GM18858 (cell line): ENCODE data around the gene SSC5D.
A peak's percentile ranks its signal among the peaks of the same experiment; 100 is the strongest.

Experiments used
- ATAC-seq: cut with Tn5 transposase; IDR thresholded peaks from one replicate; pipeline ENCODE4 v1.9.1; 2021; ENCODE audit not compliant: unreplicated experiment

The SSC5D gene

DNA sequence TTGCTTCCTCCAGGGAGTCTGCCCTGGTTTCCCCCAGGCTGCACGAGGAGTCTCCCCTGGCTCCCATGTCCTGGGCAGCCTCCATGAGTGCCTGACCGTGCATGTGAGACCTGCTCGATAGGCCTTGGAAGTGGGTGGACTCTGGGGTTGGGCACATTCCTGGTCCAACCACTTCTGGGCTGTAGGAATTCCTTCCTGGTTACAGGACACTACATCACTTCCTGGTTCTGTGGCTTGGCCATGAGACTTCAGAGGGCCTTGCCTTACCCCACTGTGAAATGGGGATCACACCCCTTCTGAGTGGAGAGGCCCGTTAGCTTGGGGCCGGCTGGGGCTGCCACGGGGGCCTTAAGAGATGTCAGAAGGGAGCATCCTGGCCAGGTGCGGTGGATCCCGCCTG lies 15.8 kb upstream of the SSC5D start:
- no peak for ATAC-seq

- ATAC-seq, result no peak
Measured at GRCh38 chr19:55473225-55474012, 14.8 kb upstream of the SSC5D start.

- no peak for ATAC-seq
Measured at GRCh38 chr19:55474269-55475265, 13.7 kb upstream of the SSC5D start.

DNA sequence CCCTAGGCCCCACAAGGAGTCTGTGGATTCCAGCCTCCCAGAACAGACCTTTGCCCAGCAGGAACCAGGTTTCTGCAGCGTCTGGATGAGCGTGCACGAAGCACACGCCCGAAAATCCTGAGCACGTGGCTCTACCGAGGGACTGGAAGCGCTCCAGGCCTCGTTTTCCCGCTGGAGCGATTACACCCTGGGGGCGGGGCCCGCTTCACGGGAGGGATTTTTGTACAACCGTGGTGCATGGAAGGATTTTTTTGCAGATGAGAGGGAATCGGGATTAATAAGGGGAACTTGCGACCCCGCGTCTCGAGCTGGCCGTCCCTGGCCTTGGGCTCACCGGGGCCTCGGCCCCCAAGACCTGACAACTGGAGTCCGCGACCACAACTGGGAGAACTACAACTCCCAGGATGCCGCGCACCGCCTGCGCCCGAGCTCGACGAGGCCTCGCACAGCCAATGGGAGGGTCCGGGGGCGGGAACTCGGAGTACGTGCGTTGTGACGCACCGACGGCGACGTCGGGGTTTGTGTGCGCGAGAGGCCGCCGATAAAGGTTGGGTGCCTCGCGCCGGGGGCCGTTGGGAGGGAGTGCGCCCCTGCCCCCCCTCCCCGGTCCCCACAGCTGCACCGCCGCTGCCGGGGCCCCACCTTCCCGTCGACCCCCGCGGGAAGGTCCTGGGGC lies 12.0 kb upstream of the SSC5D start, which contains the start of gene ZNF628:
ZNF628 (plus strand) TSS at position 518 of the 676 bp plus-strand sequence. CDS start 3,294 bp downstream, outside the sequence.
- ATAC-seq, result peak; percentile 80

- no peak for ATAC-seq
Measured at GRCh38 chr19:55477905-55478304, 10.3 kb upstream of the SSC5D start.

- ATAC-seq, result no peak
Measured at GRCh38 chr19:55478364-55478763, 9.9 kb upstream of the SSC5D start.

DNA sequence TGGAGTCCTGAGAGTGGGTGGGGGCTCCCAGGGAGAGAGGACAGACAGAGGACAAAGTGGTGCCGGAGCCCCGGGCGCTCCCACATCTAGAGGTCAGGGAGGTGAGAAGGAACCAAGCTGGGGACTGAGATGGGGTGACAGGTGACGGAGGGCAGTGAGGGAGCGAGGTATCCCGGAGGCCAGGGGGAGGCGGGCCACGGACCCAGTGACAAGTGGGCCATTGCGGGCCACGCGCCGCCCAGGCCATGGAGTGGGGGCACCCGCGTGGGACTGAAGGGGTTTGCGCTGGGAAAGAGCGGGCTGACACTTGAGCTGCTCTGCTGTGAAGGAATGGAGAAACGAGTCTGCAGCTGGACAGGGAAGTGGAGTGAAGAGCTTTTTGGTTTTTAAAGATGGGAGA lies 9.2 kb upstream of the SSC5D start:
- ATAC-seq, result no peak

GRCh38 chr19:55479451-55480230 lies 8.6 kb upstream of the SSC5D start:
- no peak for ATAC-seq

DNA sequence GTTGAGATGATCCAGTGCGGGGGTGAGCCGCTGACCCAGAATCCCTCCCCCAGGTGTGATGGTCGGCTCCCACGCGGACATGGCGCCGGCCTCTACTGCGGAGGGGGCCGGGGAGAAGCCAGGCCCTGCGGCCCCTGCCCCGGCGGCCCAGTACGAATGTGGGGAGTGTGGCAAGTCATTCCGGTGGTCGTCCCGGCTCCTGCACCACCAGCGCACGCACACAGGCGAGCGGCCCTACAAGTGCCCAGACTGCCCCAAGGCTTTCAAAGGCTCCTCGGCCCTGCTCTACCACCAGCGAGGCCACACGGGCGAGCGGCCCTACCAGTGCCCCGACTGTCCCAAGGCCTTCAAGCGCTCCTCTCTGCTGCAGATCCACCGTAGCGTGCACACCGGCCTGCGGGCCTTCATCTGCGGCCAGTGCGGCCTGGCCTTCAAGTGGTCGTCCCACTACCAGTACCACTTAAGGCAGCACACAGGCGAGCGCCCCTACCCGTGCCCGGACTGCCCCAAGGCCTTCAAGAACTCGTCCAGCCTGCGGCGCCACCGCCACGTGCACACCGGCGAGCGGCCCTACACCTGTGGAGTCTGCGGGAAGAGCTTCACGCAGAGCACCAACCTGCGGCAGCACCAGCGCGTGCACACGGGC lies 7.0 kb upstream of the SSC5D start:
- no peak for ATAC-seq

DNA sequence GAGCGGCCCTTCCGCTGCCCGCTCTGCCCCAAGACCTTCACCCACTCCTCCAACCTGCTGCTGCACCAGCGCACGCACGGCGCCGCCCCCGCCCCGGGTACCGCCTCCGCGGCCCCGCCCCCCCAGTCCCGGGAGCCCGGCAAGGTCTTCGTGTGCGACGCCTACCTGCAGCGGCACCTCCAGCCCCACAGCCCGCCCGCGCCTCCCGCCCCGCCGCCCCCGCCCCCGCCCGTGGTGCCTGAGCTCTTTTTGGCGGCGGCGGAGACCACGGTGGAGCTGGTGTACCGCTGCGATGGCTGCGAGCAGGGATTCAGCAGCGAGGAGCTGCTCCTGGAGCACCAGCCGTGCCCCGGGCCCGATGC lies 6.5 kb upstream of the SSC5D start:
- ATAC-seq, result no peak

- ATAC-seq, result no peak
Measured at GRCh38 chr19:55482156-55482961, 5.9 kb upstream of the SSC5D start.

DNA sequence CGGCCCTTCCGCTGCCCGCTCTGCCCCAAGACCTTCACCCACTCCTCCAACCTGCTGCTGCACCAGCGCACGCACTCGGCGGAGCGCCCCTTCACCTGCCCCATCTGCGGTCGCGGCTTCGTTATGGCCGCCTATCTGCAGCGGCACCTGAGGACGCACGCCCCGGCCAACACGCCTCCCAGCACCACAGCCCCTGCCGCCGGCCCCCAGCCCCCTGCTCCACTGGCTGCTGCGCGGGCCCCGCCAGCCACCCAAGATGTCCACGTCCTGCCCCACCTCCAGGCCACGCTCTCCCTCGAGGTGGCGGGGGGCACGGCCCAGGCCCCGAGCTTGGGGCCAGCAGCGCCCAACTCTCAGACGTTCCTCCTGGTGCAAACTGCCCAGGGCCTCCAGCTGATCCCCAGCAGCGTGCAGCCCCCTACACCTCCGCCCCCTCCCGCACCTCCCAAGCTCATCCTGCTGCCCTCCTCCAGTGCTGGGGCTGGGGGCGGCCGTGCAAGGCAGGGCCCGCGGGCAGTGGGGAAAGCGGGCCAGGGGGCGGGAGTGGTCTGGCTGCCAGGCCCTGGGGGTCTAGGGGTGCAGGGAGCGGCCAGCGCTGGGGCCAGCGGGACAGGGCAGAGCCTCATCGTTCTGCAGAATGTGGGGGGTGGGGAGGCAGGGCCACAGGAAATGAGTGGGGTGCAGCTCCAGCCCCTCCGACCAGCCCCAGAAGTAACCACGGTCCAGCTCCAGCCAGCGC lies 5.1 kb upstream of the SSC5D start:
- ATAC-seq, result no peak

DNA sequence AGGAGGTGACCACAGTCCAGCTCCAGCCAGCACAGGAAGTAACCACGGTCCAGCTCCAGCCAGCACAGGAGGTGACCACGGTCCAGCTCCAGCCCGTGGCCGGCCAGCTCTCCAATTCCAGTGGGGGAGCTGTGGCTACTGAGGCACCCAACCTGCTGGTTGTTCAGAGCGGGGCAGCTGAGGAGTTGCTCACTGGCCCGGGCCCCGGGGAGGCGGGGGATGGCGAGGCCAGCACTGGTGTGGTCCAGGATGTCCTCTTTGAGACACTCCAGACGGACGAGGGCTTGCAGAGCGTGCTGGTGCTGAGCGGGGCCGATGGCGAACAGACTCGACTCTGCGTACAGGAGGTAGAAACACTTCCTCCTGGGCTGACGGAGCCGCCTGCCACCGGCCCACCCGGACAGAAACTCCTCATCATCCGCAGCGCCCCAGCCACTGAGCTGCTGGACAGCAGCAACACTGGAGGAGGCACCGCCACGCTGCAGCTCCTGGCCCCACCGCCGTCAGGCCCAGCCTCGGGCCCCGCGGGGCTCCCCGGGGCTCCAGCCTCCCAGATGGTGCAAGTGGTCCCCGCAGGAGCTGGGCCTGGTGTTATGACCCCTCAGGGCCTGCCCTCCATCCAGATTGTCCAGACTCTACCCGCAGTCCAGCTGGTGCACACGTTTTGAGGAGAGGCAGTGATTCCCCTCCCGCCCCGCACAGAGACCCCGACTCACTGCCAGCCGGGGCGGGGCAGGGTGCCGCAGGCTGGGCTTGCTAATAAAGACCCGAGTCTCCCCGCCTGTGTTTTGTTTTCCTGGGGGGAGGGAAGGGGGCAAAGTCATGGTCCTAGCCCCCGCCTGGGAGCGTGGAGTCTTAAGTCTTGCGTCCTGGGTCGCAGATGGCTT lies 4.3 kb upstream of the SSC5D start:
- ATAC-seq, result no peak

DNA sequence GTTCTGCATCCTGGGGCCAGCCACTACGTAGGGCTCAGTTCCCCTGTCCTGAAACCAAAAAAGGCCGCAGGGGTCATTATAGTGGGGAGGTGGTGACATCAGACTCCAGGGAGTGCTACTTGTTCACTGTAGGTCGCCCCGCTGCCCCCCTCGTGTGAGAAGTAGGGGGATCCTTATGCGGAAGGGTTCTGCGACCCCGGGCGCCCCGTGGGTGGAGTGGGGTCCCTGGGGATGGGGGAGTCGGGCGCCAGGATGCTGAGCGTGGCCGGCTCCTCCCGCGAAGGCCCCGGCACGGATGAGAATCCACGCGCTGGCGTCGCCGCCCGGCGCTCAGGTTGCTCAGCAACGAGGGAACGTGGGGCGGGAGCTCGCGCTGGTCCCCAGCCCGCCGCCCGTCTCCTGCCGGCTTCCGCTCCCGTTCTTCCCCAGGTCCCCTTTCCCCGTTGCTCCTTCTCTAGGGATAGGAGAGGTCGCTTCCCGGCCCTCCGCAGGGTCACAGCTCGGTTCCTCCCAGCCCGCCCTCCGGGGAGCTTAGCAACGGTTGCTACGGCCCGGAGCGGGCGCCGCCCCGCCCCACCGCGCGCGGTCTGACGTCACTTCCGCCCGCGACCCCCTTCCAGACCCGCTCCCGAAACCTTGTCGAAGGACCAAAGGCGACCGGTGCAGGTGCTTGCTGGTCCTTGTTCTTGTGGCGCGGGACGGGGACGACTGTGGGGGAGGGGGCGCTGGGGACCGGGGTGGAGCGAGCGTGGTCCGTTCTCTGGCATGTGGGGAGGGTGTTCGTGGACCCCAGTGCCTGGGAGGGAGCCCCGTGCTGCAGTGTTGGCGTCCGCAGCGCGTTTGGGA lies 3.4 kb upstream of the SSC5D start, which contains the start of gene NAT14:
NAT14 (plus strand) TSS at position 596 of the 846 bp plus-strand sequence. CDS start 521 bp downstream, outside the sequence.
- no peak for ATAC-seq

GRCh38 chr19:55485439-55486011 lies 2.7 kb upstream of the SSC5D start:
- ATAC-seq, result no peak
